Endothelial cell of umbilical vein (primary cell): ENCODE results near the gene NKAIN4. TPM values are rescaled to one million over a fixed set of nuclear protein-coding genes. Genes with fewer than 3 reads are reported as not detected.

Experiments
- BruUV-seq: library from RNA; stranded (reverse); fragments of 400-500 nt; replicated peaks from 2 replicates; lab custom pipeline; 2021; lab: Mats Ljungman, UMichigan
- CTCF ChIA-PET: fragments of 300-600, 350-600 bp; sonication (Branson Sonifier 250); formaldehyde crosslinking; loops from one replicate; lab custom pipeline; 2021; ENCODE audit warnings: antibody characterized with exemption, inconsistent platforms; lab: Charles Lee
- POLR2A ChIA-PET: fragments of 300-600, 350-600 bp; sonication (Branson Sonifier 250); formaldehyde crosslinking; loops from one replicate; lab custom pipeline; 2021; ENCODE audit warnings: antibody characterized with exemption, inconsistent platforms; lab: Charles Lee
- DNase-seq: peaks from one replicate; pipeline ENCODE4 v3.0.0-alpha.2; 2011; ENCODE audit warnings: low read depth, low spot score
- FAIRE-seq: peaks from 2 replicates; lab custom pipeline; 2011; peaks lifted over from hg19 to GRCh38; lab: Jason Lieb, UNC
- H2AFZ ChIP-seq: 2 replicates; pipeline ENCODE4 v1.6.0; 2012; ENCODE audit warnings: low read depth, low read length, control low read depth, inconsistent platforms
- H3K27ac ChIP-seq: 2 replicates; pipeline ENCODE4 v1.5.1; 2011; ENCODE audit warnings: low read depth, mild to moderate bottlenecking, control low read depth, low read length, moderate library complexity; ENCODE audit not compliant: insufficient read depth
- H3K27me3 ChIP-seq, 2 experiments: 2 replicates each; pipeline versions ENCODE4 v1.6.0 to v1.6.1; 2011; ENCODE audit warnings: low read length in 2 of 2, mixed read lengths in 1 of 2; ENCODE audit not compliant: control insufficient read depth in 2 of 2, insufficient read depth in 2 of 2
- H3K36me3 ChIP-seq, 2 experiments: 2 replicates in 1 of 2; 3 replicates in 1 of 2; pipeline ENCODE4 v1.5.1; 2011; ENCODE audit warnings: low read length in 2 of 2, mild to moderate bottlenecking in 1 of 2, moderate library complexity in 1 of 2; ENCODE audit not compliant: control insufficient read depth in 2 of 2, insufficient read depth in 2 of 2; ENCODE audit errors: extremely low read depth in 1 of 2
- H3K4me1 ChIP-seq: 3 replicates; pipeline ENCODE4 v1.5.1; 2011; ENCODE audit warnings: mild to moderate bottlenecking, low read length; ENCODE audit not compliant: control insufficient read depth, insufficient read depth; ENCODE audit errors: extremely low read depth
- H3K4me2 ChIP-seq: 2 replicates; pipeline ENCODE4 v1.6.1; 2011; ENCODE audit warnings: low read length, control low read depth, mixed read lengths; ENCODE audit not compliant: insufficient read depth
- H3K4me3 ChIP-seq, 3 experiments: fragments of 200-600 bp in 1 of 3; sonication (generic), shearing (Covaris generic) in 1 of 3; replicated peaks in 1 of 3; 2 replicates each; pipeline ENCODE4 v1.5.1; 2011 to 2016; ENCODE audit warnings: control low read depth in 3 of 3, low read length in 3 of 3, mild to moderate bottlenecking in 2 of 3, inconsistent platforms in 1 of 3, low read depth in 1 of 3, moderate library complexity in 1 of 3; ENCODE audit not compliant: insufficient read depth in 1 of 3
- H3K79me2 ChIP-seq: 2 replicates; pipeline ENCODE4 v1.6.0; 2012; ENCODE audit warnings: low read length, inconsistent platforms; ENCODE audit not compliant: control insufficient read depth, insufficient read depth
- H3K9ac ChIP-seq: replicated peaks from 2 replicates; pipeline ENCODE3; 2011; ENCODE audit warnings: low read length, control low read depth; ENCODE audit not compliant: insufficient read depth; ENCODE audit errors: extremely low read depth
- H3K9me1 ChIP-seq: replicated peaks from 3 replicates; pipeline ENCODE4 v1.6.0; 2011; ENCODE audit warnings: mild to moderate bottlenecking, low read length; ENCODE audit not compliant: control insufficient read depth, insufficient read depth; ENCODE audit errors: extremely low read depth
- H3K9me3 ChIP-seq: replicated peaks from 2 replicates; pipeline ENCODE4 v1.5.1; 2012; ENCODE audit warnings: low read length, inconsistent platforms; ENCODE audit not compliant: control insufficient read depth, insufficient read depth
- H4K20me1 ChIP-seq: replicated peaks from 2 replicates; pipeline ENCODE3; 2011; ENCODE audit warnings: mild to moderate bottlenecking, low read length; ENCODE audit not compliant: control insufficient read depth, insufficient read depth; ENCODE audit errors: extremely low read depth
- CTCF ChIP-seq, 2 donors: IDR thresholded peaks; 1 replicate in 1 of 2; 2 replicates in 1 of 2; pipeline ENCODE4 v1.5.1; 2011; ENCODE audit warnings: low read length in 2 of 2, mild to moderate bottlenecking in 2 of 2, moderate library complexity in 2 of 2, control low read depth in 1 of 2, inconsistent platforms in 1 of 2, low read depth in 1 of 2; ENCODE audit not compliant: insufficient read depth in 1 of 2; ENCODE audit errors: extremely low read depth in 1 of 2
- EZH2 ChIP-seq: IDR thresholded peaks from 2 replicates; pipeline ENCODE4 v1.6.1; 2012; ENCODE audit warnings: borderline replicate concordance, low read depth, mild to moderate bottlenecking, moderate library complexity, low read length, inconsistent platforms; ENCODE audit not compliant: severe bottlenecking
- FOS ChIP-seq: IDR thresholded peaks from 2 replicates; pipeline ENCODE4 v1.6.1; 2011; ENCODE audit warnings: mild to moderate bottlenecking, low read length, moderate library complexity, borderline replicate concordance; ENCODE audit not compliant: insufficient read depth
- GATA2 ChIP-seq: IDR thresholded peaks from 2 replicates; pipeline ENCODE4 v1.7.0; 2011; ENCODE audit warnings: low read depth, mild to moderate bottlenecking, moderate library complexity, mixed read lengths, low read length; ENCODE audit not compliant: insufficient read length, insufficient read depth
- JUN ChIP-seq: IDR thresholded peaks from 2 replicates; pipeline ENCODE4 v1.6.1; 2011; ENCODE audit warnings: borderline replicate concordance, low read depth; ENCODE audit not compliant: insufficient read length, insufficient read depth
- MAX ChIP-seq: IDR thresholded peaks from 2 replicates; pipeline ENCODE4 v1.6.1; 2011; ENCODE audit not compliant: insufficient read depth, insufficient read length
- MYC ChIP-seq: IDR thresholded peaks from one replicate; pipeline ENCODE4 v1.6.1; 2011; ENCODE audit warnings: mild to moderate bottlenecking, low read depth, low read length
- POLR2A ChIP-seq: IDR thresholded peaks from 2 replicates; pipeline ENCODE4 v1.6.1; 2012; ENCODE audit warnings: low read depth, mild to moderate bottlenecking, control low read depth, low read length
- POLR2AphosphoS5 ChIP-seq: IDR thresholded peaks from 2 replicates; pipeline ENCODE4 v1.6.1; 2012; ENCODE audit warnings: low read depth, mild to moderate bottlenecking, control low read depth, low read length, moderate library complexity; ENCODE audit not compliant: insufficient read depth
- dilution Hi-C: fragments of 300-500 bp; cut with MboI; formaldehyde crosslinking; loops from one replicate; pipeline ENCODE4 v1.15.0; 2019; ENCODE audit warnings: low sequenced_read_pairs; ENCODE audit not compliant: extremely low pct_ligation_motif_present
- intact Hi-C: fragments of 100-400 bp; cut with micrococcal nuclease; formaldehyde crosslinking; loops from one replicate; pipeline ENCODE4 v1.10.0; 2022
- polyA plus RNA-seq, 4 experiments: library from polyadenylated mRNA; depleted of rRNA in 3 of 4; stranded (reverse) in 3 of 4; unstranded in 1 of 4; fragments of >200 nt; gene quantifications; 2 replicates each; pipeline versions ENCODE4 v1.2.1 to v1.2.3, GENCODE V29; 2011 to 2012; ENCODE audit warnings: missing spikeins in 1 of 4
- total RNA-seq: library from RNA; stranded (reverse); gene quantifications from 2 replicates; pipeline ENCODE4 v1.2.3, GENCODE V29; 2021

NKAIN4 gene
- total and polyA plus RNA-seq, 2 donors (not counting 3 experiments of a cell fraction or from before 2014, with no cell fraction given) = 0.04 TPM; not detected in 1

- dilution Hi-C loops = no loop called here
- Histone ChIP-seq H3K36me3 (peaks cover 2 to 34% of the 10 kb centered on the region in 2 experiments), H4K20me1 (no peaks in the 10 kb centered on the region), H2AFZ (no peak overlapping the region), H3K27ac (no peak overlapping the region), H3K9me3 (no peaks in the 10 kb centered on the region), H3K4me2 (no peak overlapping the region), H3K27me3 (no peaks in the 10 kb centered on the region), H3K9ac (no peak overlapping the region), H3K4me3 (no peak overlapping the region), H3K79me2 (peaks cover 47% of the 10 kb centered on the region), H3K4me1 (peaks cover 6% of the 10 kb centered on the region), H3K9me1 (no peaks in the 10 kb centered on the region)
- BruUV-seq = no TSS peak
- TF ChIP-seq JUN (no peak), CTCF (IDR thresholded peaks at IDR 0.05; ENCODE audit: extremely low read depth in 1 of 2, insufficient read depth in 1 of 2, low read depth in 1 of 2, low read length in 2 of 2) (no peak), FOS (no peak), POLR2AphosphoS5 (no peak), POLR2A (no peak), GATA2 (no peak), MAX (no peak), MYC (no peak), EZH2 (no peak)
- FAIRE-seq (no peak), DNase-seq (no peak)
- ChIA-PET CTCF (interaction anchor here (3.5 kb wide), 1 partner anchor 51 kb away, joined by 25 read pairs; no protein-coding TSS in a partner anchor), POLR2A (no interaction called here)
- intact Hi-C loops = loop anchor here (5.0 kb wide), 1 partner anchor 37 kb away; the partner anchor contains the start of gene BIRC7
Observed at GRCh38 chr20:63274381-63275228, 20.3 kb upstream of the NKAIN4 start.
